Fibroblast of pulmonary artery (primary cell): ENCODE measurements around the gene MAP2K6.
A peak's percentile ranks its signal among the peaks of the same experiment; 100 is the strongest.

ENCODE experiments used
- DNase-seq: peaks from one replicate; pipeline ENCODE4 v3.0.0-alpha.2; 2010; ENCODE audit warnings: low read depth
- H3K4me3 ChIP-seq: replicated peaks from 2 replicates; pipeline ENCODE4 v1.5.1; 2011; ENCODE audit warnings: low read depth, mild to moderate bottlenecking, control low read depth, low read length, moderate library complexity
- TF ChIP-seq, protein P1 (sequence below): IDR thresholded peaks from 2 replicates; pipeline ENCODE4 v1.5.1; 2011; ENCODE audit warnings: mild to moderate bottlenecking, control low read depth, low read length, inconsistent platforms; ENCODE audit errors: missing control alignments

MAP2K6 gene

DNA sequence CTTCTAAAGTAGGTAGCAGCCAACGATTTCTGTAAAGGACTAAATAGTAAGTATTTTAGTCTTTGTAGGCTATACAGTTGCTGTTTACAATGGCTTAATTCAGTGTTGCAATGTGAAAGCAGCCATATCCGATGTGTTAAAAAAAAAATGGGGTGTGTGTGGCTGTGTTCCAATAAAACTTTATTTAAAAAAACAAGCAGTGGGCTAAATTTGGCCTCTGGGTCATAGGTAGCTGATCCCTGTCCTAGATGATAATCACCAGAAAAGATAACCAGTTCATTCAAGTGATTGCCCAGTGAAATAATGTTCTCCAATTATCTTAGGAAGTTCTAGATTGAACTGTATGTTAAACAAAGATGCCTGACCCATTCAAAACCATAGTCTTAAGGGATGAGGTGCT is 124.3 kb downstream of the MAP2K6 start:
- TF ChIP-seq, protein P1, sequence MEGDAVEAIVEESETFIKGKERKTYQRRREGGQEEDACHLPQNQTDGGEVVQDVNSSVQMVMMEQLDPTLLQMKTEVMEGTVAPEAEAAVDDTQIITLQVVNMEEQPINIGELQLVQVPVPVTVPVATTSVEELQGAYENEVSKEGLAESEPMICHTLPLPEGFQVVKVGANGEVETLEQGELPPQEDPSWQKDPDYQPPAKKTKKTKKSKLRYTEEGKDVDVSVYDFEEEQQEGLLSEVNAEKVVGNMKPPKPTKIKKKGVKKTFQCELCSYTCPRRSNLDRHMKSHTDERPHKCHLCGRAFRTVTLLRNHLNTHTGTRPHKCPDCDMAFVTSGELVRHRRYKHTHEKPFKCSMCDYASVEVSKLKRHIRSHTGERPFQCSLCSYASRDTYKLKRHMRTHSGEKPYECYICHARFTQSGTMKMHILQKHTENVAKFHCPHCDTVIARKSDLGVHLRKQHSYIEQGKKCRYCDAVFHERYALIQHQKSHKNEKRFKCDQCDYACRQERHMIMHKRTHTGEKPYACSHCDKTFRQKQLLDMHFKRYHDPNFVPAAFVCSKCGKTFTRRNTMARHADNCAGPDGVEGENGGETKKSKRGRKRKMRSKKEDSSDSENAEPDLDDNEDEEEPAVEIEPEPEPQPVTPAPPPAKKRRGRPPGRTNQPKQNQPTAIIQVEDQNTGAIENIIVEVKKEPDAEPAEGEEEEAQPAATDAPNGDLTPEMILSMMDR = no peak
- no peak overlapping the region for H3K4me3 ChIP-seq
- no peak for DNase-seq

DNA sequence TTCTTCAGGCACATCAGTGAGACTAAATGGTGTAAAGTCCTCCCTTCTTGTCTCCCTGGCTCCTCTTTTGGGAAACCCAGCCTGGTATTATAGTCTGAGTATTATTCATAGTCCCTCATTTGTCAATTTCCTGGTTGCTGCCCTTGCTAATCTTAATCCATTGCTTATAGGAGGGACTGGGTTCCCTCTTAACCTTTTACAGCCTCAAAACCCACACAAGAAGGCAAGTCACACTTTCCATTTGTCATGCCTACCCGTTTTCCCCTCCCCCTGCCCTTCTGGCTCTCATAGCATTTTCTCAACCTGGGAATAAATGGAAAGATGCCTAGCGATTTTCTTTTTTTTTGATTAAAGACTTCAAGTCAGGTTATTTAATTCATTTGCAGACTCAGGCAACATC is 124.8 kb downstream of the MAP2K6 start:
- TF ChIP-seq, protein P1 = no peak
- peak; percentile 25 for DNase-seq
- no peak overlapping the region for H3K4me3 ChIP-seq

DNA sequence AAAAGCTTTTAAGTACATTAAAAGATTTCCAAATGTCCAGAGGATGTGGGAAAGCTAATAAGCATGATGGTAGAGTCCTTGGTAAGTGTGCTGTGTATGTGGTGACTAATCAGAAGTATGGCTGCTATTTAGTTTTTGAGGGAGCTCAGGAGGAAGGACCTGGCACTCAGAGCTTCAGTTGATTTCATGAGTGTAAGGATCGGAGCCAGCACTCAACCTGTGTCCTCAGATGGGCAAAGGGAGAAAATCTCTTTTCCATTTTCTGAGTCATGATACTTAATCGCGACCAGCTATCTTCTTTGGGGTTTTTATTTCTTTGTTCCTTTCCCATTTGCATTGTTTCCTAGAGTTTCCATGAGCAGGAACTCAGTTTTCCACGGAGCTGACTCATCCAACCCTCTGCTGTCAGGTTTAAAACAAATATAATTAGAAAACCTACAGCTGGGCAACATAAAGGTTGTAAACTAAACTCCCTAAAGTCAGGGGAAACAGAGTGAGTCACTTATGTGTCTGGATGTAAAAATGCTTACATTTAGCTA is 125.4 kb downstream of the MAP2K6 start:
- H3K4me3 ChIP-seq = no peak overlapping the region
- DNase-seq = peak; percentile 91
- TF ChIP-seq, protein P1 = no peak

DNA sequence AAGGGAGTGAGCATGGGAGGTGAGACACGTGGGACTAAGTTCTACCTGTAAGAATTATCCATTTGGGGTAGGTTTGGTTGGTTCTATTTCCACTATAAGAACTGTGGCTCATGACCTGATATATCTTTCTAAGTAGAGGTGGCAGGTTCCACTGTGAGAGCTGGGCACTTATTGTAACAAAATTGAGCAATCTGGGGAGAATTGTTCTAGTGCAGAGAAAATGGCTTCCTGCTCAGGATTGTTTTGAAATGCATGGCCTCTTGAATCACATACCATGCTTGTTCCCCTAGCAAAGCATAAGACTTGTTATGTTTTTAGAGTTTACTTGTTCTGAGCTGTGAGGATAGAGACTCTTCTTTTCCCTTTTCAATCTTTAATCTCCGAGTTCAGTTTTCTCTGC is 125.9 kb downstream of the MAP2K6 start:
- TF ChIP-seq, protein P1 = no peak
- peak; percentile 71 for DNase-seq
- no peak overlapping the region for H3K4me3 ChIP-seq

DNA sequence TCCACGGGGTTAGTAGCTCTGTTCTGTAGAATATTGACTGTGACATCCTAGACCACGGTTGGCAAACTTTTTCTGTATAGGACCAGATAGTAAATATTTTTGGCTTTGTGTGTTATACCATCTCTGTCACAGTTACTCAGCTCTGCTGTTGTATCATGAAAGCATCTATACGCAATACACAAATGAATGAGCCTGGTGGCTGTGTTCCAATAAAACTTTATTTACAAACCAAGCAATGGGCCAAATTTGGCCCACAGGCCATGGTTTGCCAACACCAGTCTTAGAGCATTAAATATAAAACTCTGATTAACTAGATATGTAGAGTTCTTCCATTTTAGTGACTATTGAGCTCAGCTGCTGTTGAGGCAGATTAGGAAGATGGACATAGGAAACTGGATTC is 132.7 kb downstream of the MAP2K6 start:
- no peak for DNase-seq
- no peak overlapping the region for H3K4me3 ChIP-seq
- TF ChIP-seq, protein P1 = no peak

DNA sequence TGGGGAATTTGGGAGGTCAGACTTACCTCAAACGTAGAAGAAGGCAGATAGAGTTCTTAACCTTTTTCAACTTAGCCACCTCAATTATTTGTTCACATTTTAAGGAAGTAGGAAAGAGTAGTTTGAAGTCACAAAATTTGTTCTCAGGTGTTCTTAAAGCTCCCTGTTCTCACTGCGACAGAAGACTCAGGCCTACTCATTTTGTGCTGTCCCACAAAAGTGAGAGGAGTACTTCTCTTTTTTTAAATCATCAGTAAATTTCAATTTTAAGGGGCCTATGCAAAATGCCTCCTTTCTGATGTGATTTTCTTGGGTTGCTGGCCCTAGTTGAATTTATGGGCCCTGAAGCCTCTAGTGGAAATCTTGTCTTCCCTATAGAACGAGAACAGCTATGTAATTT is 133.4 kb downstream of the MAP2K6 start:
- no peak for DNase-seq
- no peak overlapping the region for H3K4me3 ChIP-seq
- TF ChIP-seq, protein P1 = no peak
